NOMO-1 treated with DMSO at 0.1 percent for 48 hours (cell line): ENCODE results near the gene BCKDHB.
"Not testable (repeated sequence)": the region's sequence is repeated elsewhere in the genome, so short reads cannot be mapped to it uniquely, and the experiment has no call there.

Experiments
- DNase-seq: peaks from one replicate; lab custom pipeline; 2025; ENCODE audit not compliant: unreplicated experiment; lab: John Stamatoyannopoulos, UW

The BCKDHB gene

DNA sequence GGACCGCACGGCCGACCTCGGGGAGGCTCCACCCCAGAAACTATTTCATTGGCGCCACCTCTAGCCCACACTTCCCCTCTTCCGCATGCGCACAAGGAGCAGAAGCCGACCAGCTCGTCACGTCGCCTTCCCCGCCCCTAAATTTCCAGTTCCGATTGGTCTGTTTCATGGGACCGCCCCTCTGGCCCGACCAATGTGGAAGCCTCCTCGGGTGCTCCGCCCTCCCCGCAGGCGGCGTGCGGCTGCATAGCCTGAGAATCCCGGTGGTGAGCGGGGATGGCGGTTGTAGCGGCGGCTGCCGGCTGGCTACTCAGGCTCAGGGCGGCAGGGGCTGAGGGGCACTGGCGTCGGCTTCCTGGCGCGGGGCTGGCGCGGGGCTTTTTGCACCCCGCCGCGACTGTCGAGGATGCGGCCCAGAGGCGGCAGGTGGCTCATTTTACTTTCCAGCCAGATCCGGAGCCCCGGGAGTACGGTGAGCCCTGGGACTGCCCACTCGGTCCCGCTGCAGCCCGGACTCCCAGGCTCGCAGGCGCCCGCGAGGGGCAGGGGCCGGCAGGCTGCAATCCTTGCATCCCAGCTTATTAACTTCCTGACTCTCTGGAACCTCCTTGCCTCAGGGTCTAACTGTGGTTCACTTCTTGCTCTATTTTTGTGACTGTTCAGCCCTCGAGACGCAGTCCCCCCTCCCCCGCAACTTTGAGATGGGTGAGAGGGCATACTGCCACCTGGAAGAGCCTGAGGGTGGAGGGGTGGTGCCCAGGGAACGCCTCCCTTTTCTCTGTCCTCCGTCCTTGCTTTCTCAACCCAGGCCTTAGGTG is at the start of gene BCKDHB:
BCKDHB (plus strand) TSS at position 254 of the 818 bp plus-strand sequence; CDS start at position 277, 23 bp downstream.
- peak; percentile 98 for DNase-seq

DNA sequence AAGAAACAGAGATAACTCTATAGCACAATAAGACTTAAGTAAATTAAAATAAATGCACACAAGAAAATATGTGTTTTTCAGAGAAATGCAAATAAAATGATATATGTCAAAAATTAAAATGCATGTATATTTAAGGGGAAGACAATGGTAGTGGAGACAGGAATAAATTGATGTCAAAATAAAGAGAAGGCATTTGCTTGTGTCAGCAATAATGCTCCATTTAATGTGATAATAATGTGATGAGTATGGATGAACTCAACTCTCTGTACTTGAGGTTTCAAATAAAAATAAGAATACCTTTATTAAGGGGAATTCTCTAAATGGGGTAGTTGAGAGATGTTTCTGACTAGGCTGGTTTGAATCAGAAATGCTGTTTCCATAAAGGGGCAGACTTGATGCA is 45.7 kb upstream of the BCKDHB start:
- DNase-seq = no peak

DNA sequence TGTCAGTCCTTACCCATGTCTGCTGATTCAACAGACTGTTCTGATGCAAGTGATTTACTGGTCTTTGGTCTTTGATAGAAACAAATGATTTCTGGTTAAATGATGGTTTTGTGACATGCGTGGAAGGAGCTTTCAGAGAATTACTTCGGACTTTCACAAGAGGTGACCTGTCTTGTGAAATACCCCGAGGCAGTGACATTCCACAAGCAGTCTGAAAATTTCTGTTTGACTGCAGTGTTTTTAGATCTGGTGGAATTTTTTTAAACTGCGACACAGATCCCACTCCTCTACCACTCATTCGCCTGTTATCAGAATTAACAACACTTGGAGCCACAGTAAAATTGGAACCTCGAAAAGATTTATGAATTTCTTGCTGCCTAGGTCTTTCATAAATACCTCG is 38.3 kb upstream of the BCKDHB start:
- DNase-seq = not testable (repeated sequence)

DNA sequence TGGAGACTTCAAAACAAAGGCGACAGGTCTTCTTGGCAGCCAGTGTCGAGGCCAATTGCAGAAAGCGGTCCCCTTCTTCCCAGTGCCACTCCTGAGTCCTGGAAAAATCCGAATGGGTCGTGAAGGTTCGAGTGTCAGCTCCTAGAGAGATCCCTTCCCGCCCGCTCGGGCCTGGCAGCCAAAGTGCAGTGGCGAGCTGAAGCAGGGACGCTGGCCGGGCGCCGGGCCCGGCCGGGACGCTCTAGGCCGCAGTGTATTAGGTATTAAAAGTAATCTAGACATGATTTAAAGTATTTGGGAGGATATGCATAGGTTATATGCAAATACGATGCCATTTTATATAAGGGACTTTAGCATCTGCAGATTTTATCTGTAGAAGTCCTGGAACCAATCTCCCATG is 36.0 kb upstream of the BCKDHB start:
- DNase-seq = not testable (repeated sequence)

DNA sequence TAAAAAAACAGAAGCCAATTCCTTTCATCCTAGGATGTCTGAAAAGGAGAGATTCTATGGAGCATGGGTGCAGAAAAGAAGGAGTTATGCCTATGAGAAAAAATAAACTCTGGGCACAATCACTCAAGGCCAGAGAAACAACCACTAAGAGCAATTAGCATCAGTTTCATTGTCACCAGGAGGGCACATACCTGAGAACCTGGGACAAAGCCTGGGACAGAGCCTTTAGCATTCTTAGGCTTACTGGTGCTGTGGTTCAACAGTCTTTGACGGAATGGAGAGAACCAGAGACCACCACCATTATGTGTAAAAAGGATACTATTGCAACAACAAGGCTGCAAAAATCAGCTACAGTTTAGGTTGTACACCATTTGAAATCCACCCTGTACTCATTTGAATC is 29.4 kb upstream of the BCKDHB start:
- no peak for DNase-seq

DNA sequence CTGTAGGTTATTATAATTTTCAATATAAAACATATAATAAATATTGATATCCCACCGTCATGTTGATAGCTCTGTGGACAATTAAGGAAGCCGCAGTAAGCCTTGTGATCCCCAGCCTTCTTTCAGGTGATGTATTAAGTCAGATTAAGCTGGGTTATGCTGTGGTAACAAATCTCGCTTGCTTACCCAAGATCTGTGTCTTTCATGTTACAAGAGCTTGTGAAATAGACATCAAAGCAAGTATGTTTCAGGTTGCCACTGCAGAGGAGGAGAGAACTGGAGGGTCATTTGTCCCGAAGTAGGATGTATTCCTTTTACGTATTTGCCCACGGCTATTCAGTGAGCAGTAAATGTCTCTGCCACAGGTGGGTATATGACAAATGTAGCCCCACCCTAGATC is 17.8 kb upstream of the BCKDHB start:
- DNase-seq = no peak

DNA sequence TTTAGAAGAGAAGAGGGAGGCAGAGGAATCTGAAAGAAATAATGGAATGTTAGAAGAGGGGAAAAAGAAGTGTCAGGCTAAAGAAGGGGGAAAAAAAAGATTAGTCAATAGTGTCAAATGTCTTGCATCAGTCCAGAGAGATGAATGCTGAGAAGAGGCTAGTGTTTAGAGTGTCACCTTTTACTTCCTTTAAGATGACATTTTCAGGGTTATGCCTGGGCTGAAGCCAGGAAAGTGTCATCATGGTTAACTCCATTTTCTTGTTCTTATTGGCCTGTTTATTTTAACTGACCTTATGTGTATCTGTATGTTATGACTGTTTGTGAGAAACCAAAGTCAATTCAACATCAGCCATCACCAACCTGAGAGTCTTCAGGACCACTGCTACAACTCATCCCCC is 15.0 kb upstream of the BCKDHB start:
- DNase-seq = no peak

DNA sequence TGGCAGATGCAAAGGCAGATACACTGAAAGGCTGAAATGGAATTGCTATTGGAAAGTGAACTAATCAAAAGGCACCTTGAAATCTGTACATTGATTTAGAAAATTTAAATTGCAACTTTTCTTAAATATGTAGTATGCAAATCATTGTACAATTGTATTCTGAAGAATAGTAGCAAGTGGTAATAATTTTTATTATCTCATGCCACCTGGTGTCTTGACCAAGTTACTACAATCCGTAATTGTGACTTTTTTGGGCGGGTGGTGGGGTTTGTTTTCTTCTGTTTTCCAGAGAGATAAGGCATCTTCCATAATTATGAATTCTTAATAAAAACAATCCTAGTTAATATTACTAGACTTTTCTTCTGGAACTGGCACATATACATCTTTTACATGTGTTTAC is 12.5 kb upstream of the BCKDHB start:
- DNase-seq = no peak

DNA sequence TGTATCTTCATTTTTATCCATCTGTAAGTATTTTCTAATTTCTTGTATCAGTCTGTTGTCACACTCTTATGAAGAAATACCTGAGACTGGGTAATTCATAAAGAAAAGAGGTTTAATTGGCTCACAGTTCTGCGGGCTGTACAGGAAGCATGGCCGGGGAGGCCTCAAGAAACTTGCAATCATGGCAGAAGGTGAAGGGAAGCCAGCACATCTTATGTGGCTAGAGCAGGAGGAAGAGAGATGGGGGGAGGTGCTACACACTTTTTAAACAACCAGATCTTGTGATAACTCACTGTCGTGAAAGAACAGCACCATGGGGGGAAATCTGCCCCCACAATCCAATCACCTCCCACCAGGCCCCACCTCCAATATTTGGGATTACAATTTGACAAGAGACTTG is 10.9 kb upstream of the BCKDHB start:
- no peak for DNase-seq

DNA sequence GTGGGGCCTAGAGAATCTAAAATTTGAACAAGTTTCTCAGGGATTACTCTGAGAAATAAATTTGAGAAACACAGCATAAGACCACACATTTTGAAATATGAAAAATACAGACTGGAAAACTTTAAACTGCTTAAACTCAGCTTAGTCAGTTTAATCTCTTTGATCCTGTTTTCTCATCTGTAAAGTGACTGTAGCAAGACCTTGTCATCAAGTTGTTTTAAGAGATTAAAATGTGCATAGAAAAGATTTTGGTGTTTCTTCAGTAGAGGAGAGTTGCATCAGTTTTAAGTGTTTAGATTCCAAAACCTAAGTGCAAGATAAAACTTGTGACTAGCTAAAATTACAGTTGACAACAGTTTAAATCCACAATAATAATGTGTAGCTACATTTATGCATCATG is 8.1 kb upstream of the BCKDHB start:
- no peak for DNase-seq

DNA sequence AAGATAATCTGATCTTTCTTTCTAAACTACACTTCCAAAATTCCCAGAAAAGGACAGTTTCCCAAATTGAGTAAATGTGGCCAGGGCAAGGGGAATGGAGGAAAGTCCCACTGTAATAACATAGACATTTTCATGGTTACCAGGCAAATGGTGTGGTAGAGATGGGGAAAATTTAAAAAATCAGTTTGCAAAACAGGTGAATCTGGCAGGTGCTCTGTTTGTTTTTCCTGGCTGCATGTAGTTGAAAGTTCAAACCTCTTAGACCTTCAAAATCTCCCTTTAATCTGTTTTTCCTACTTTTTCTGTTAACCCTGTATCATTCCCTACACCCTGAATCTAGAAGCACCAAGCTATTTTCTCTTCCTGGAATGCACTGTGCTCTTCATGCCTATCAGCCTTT is 2.0 kb upstream of the BCKDHB start:
- no peak for DNase-seq

DNA sequence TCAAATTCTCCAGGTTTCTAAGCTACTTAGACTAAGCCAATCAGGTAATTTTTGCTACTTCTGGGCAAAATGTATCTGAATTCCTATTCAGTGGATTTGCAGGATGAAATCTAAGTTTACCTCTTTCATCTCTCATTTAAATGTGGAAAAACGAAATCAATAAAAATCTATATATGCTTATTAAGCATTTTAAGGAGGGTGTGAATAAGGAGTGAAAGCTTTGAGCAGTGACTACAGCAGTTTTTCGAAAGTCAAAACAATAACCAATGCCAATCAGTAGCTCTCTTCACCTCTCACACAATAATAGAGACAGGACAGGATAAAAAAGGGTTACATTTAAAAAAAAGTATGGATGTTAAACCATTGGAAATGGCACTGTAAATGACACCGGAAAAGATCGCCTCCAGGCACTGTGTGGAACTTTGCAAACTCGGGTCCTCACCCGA is 476 bp upstream of the BCKDHB start:
- DNase-seq = no peak

DNA sequence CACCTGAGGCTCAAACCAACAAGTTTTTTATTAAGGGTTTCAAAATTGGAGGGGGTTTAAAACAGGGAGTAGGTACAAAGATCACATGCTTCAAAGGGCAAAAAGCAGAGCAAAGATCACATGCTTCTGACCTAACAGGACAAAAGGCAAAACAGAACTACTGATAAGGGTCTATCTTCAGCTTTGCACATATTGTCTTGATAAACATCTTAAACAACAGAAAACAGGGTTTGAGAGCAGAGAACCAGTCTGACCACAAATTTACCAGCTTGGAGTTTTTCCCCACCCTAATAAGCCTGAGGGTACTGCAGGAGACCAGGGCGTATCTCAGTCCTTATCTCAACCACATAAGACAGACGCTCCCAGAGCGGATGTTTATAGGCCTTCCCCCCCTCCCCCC is 16.1 kb downstream of the BCKDHB start:
- DNase-seq = not testable (repeated sequence)

DNA sequence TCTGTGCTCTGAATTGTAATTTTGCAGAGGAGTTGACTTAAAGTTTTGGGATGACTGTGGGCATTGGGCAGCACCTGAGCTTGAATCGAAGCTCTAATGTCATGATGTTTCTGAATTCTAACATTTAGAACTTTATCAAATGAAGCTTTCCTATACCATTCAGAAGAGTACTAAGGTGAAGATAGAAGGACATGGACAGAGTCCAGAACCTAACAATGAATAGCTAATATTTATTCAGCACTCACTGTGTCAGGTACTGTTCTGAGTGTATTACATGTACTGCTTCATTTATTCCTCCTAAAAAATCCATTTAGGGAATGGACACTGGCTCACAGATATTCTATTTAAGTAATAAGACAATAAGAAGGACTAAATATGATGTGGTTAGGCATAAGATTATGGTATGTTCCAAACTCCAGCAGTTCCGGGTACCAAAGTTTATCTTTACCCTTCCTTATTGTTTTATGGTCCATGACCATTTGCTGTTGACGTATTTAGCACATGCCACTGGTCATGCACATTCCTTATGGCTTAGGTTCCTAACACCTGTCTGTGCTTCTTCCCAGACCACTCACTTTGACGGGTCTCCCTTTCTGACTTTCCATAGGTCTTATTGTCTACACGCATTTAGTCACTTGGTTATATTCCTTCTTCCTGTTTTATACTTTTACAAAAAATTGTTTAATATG is 20.3 kb downstream of the BCKDHB start:
- no peak for DNase-seq

DNA sequence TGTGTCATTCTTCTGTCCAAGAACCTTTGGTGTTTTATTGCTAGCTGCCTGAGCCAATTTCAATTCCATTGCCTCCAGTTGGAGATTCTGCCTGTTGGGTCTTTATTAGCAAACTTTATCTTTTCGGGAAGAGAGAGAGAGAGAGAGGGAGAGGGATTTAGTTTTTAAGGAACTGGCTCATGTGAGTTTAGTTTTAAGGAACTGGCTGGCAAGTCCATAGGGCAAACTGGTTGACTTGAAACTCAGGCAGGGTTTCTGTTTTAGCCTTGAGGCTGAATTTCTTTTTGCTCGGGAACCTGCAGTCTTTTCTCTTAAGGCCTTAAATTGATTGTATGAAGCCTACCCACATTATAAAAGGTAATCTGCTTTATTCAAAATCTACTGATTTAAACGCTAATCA is 23.0 kb downstream of the BCKDHB start:
- DNase-seq = no peak

DNA sequence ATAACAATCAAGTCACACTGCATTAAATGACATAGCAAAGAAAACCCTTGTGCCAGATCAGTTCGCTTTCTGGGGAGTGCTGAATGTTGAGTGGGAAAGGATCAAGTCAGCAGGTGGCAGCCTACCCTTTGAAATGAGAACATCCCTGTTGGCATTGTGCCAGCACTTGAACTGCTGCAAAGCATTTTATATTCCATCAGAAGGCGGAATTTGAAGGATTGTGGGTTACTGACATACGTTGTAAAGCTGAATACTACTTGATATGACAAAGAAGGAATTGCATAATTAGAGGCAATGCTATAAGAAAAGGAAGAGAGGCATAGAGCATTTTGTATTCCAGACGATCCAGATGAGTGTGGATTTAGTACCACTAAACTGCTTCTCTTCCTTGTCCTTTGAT is 26.5 kb downstream of the BCKDHB start:
- peak; percentile 17 for DNase-seq

DNA sequence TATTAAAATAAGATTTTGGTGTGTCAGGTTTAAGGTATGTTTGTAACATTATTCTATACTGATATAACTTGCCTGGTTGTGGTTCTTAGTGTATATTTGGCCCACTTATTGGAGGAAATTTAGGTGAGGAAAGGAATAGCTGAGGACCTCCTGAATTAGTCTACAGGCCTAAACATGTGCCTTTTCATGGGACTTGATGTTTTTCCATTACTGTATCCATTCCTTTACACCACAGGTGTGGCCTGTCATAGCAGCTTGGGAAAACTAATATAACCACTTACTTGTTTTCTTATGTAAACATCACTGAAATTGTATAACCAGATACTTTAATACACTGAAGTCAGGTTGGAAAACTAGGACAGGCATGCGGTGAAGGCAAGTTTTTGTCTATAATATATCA is 27.6 kb downstream of the BCKDHB start:
- DNase-seq = no peak

DNA sequence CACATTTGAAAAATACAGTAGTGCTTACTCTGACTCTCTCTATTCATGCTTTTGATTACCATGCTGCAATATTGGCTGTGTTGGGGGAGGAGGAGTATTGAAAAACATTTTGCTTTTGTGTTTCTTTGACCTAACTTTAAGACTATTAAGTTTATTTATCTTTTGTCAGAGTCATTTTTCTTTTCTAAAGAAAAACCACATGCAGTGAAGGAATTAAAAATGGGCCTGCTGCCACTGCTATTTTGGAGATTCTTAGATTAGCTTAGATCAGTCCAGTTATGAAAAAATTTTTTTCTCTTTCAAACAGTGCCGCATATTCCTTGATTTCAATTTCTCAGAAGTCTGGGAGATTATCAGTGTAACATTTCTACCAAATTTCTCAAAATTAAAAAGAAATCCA is 36.1 kb downstream of the BCKDHB start:
- DNase-seq = no peak

DNA sequence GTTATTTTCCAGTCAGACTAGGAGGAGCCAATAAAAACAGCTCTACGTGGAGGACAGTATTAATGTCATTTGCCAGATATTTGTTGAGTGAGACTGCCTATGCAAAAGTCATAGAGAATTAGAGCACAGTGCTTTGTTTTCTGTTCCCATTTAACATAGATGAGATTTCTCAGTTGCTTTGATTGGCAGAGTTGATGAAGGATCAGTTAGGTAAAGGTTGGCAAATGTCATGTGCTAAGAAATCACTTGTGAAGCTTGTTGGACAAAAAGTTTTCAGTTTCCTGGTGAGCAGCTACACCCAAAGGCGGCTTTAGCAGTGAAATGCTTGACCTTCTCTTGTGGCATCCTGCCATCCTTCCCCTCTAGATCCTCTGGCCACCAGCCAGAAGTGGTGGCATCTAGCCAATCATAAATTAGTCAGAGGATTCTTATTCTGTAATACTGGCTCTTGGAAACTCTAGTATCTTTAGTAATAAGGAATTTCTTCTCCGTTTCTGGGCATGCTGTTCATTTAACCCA is 37.0 kb downstream of the BCKDHB start:
- no peak for DNase-seq

DNA sequence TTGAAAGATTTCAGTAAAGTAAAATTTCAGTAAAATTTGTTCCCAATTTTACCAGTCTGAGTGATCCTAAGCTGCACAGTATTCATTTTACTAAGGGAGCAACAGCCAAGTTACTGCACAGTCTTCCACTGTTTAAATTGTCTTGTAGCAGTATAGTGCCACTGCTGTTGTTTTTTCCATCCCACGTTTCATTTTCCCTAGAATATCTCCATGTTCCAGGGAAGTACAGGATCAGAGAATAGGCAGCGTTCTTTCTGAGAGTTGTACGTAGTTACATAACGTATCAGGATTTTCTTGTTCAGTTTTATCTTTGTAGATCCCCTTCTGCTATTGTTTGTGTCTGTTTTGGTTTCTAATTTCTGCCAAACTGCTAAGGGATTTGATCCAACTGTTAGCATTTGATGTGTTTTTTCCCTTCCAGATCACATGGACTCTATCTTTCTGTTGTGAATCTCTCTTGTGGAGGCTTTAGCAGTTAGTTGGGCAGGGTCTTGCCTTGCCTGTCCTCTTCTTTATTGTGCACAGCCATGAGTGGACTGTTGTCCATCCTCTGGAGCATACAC is 38.4 kb downstream of the BCKDHB start:
- no peak for DNase-seq

DNA sequence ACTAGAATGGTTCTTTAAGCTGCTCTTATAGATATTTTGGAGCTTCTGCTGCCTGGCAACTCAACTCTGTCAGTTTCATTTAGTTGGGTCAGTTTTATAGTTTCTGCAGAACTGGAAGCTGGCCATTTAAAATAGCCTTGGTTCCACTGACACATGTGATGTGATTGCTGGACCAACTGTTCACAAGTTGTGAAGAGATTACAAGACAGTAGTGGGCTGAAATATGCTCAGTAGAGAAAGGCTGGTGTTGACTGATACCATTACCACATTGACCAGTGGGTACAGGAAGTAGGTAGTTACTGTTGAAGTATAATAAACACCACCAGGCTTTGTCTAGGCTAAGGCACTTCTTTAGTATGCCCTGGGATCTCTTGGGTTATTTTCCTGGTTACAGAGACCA is 39.0 kb downstream of the BCKDHB start:
- DNase-seq = no peak

DNA sequence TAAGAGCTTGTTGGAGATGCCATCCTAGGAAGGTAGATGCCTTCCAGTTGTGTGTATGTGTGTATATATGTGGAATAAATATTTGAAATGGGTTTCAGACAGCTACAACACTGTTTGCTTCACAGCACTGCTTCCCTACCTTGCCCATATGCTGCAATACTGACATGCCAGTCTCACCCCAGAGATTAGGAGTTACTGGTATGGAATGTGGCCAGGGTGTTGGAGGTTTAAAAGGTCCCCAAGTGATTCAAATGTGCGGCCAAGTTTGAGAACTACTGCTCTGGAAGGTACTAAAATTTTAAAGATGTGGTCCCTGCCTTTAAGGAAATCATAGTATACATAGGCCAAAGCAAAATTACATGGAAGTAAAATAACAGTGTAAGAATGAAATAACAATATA is 39.5 kb downstream of the BCKDHB start:
- DNase-seq = no peak
